PC-9 (cell line): Measurements from ENCODE around the gene LIPJ. TPM values are rescaled to one million over a fixed set of nuclear protein-coding genes. Genes with fewer than 3 reads are reported as not detected.

Experiments used
- BruUV-seq: library from RNA; stranded (reverse); fragments of 400-500 nt; replicated peaks from 2 replicates; lab custom pipeline; 2021; lab: Mats Ljungman, UMichigan
- CTCF ChIA-PET: fragments of 300-600 bp; sonication (Branson Sonifier 250); formaldehyde crosslinking; loops from one replicate; lab custom pipeline; 2022; ENCODE audit warnings: antibody characterized with exemption; lab: Charles Lee
- POLR2A ChIA-PET: fragments of 300-600 bp; sonication (Branson Sonifier 250); formaldehyde crosslinking; loops from one replicate; lab custom pipeline; 2022; ENCODE audit warnings: antibody characterized with exemption; ENCODE audit not compliant: unreplicated experiment; lab: Charles Lee
- DNase-seq, 2 experiments: peaks; one replicate each; pipeline versions ENCODE4 v3.0.0 to v3.0.0-alpha.2; 2015 to 2022; ENCODE audit warnings: mixed read lengths in 1 of 2
- H2AFZ ChIP-seq: fragments of 200-600 bp; sonication (generic); 2 replicates; pipeline ENCODE4 v1.8.1; 2017; ENCODE audit warnings: antibody characterized with exemption
- H3F3A ChIP-seq: fragments of 200-600 bp; sonication (generic); 2 replicates; pipeline ENCODE4 v1.8.1; 2017; ENCODE audit warnings: antibody characterized with exemption, mild to moderate bottlenecking, low read depth; ENCODE audit not compliant: insufficient read depth
- H3K27ac ChIP-seq: fragments of 200-600 bp; sonication (generic); 2 replicates; pipeline ENCODE4 v1.6.1; 2016; ENCODE audit warnings: mixed run types
- H3K27me3 ChIP-seq: fragments of 200-600 bp; sonication (generic); 2 replicates; pipeline ENCODE4 v1.6.1; 2016; ENCODE audit warnings: low read depth, mixed run types; ENCODE audit not compliant: insufficient read depth
- H3K36me3 ChIP-seq: fragments of 200-600 bp; sonication (generic); 2 replicates; pipeline ENCODE4 v1.6.1; 2016; ENCODE audit warnings: low read depth, mixed run types
- H3K4me1 ChIP-seq: fragments of 200-600 bp; sonication (generic); replicated peaks from 2 replicates; pipeline ENCODE4 v1.6.1; 2016; ENCODE audit warnings: mixed run types; ENCODE audit not compliant: insufficient read depth
- H3K4me2 ChIP-seq: fragments of 200-600 bp; sonication (generic); 2 replicates; pipeline ENCODE4 v1.6.1; 2017; ENCODE audit warnings: mixed run types
- H3K4me3 ChIP-seq: fragments of 200-600 bp; sonication (generic); 2 replicates; pipeline ENCODE4 v1.6.1; 2016; ENCODE audit warnings: mixed run types
- H3K79me2 ChIP-seq: fragments of 200-600 bp; sonication (generic); 2 replicates; pipeline ENCODE4 v1.6.1; 2017; ENCODE audit warnings: low read depth, mixed run types
- H3K9me2 ChIP-seq: fragments of 200-600 bp; sonication (generic); 2 replicates; pipeline ENCODE4 v1.8.1; 2017; ENCODE audit warnings: mild to moderate bottlenecking; ENCODE audit not compliant: insufficient read depth
- H3K9me3 ChIP-seq: fragments of 200-600 bp; sonication (generic); 2 replicates; pipeline ENCODE4 v1.8.1; 2016; ENCODE audit warnings: low read depth; ENCODE audit not compliant: insufficient read depth
- H4K20me1 ChIP-seq: fragments of 200-600 bp; sonication (generic); 2 replicates; pipeline ENCODE4 v1.8.1; 2017; ENCODE audit not compliant: insufficient read depth
- EZH2 ChIP-seq: fragments of 200-600 bp; sonication (generic); IDR thresholded peaks from 2 replicates; pipeline ENCODE4 v1.8.0; 2017; ENCODE audit warnings: antibody characterized with exemption, low read depth
- intact Hi-C: fragments of 100-400 bp; cut with micrococcal nuclease; formaldehyde crosslinking; loops from one replicate; pipeline ENCODE4 v1.10.0; 2022; ENCODE audit not compliant: unreplicated experiment
- total RNA-seq: library from RNA; stranded (reverse); gene quantifications from 2 replicates; pipeline ENCODE4 v1.2.3, GENCODE V29; 2021
- TF ChIP-seq, protein P1 (sequence below): fragments of 200-600 bp; sonication (generic); conservative IDR thresholded peaks from 2 replicates; pipeline ENCODE4 v1.6.1; 2017; ENCODE audit warnings: mixed run types, antibody characterized with exemption, mild to moderate bottlenecking, moderate library complexity

LIPJ gene
- total RNA-seq, 1 experiment from 2014 or later, result not detected

DNA sequence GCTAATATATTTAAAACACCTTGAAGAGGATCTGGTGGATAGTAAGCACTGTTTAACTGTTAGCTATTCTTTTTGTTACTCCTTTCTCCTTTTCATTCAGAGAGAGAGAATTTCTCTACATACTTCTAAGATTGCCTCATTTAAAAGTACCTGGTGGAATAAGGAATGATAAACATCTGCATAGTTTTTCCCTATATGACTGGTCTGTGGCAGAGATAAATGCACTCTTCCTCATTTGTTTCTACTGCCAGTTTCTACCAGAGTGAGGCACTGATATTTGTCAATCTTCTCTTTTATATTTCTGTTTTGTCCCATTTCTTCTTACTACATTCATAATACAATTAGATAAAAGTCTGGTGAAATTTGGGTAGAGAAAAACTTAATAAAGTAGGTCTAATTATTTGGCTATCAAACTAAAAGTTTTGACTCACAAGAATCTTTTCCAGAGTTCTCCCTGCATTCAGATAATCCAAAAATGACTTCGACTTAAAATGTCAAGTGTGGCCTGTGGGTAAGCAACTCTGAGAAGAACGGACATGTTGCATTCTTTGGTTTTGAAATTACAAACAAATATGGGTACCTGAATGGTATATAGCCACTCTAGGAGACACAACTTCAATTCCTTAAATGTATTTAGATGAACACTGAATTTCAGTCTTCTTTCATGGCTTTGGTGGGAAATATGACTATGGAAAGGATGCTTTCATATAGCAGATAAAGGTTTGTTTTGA lies 42.3 kb upstream of the LIPJ start:
- TF ChIP-seq, protein P1, sequence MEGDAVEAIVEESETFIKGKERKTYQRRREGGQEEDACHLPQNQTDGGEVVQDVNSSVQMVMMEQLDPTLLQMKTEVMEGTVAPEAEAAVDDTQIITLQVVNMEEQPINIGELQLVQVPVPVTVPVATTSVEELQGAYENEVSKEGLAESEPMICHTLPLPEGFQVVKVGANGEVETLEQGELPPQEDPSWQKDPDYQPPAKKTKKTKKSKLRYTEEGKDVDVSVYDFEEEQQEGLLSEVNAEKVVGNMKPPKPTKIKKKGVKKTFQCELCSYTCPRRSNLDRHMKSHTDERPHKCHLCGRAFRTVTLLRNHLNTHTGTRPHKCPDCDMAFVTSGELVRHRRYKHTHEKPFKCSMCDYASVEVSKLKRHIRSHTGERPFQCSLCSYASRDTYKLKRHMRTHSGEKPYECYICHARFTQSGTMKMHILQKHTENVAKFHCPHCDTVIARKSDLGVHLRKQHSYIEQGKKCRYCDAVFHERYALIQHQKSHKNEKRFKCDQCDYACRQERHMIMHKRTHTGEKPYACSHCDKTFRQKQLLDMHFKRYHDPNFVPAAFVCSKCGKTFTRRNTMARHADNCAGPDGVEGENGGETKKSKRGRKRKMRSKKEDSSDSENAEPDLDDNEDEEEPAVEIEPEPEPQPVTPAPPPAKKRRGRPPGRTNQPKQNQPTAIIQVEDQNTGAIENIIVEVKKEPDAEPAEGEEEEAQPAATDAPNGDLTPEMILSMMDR, result no peak
- TF ChIP-seq EZH2, result no peak

DNA sequence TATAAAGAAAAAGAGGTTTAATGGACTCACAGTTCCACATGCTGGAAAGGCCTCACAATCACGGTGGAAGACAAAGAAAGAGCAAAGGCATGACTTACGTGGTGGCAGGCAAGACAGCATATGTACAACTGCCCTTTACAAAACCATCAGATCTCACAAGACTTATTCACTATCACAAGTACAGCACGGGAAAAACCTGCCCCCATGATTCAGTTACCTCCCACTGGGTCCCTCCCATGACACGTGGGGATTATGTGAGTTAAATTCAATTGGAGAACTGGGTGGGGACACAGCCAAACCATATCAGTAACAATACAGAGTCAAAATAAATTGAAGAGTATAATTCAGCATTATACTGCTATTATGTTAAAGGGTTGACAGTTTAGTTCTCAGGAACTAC lies 41.2 kb upstream of the LIPJ start:
- POLR2A ChIA-PET, result no interaction called here
- Histone ChIP-seq H3K79me2 (no peaks in the 10 kb centered on the region), H3F3A (no peaks in the 10 kb centered on the region), H3K9me2 (no peaks in the 10 kb centered on the region), H3K4me2 (no peak overlapping the region), H3K27me3 (no peaks in the 10 kb centered on the region), H3K9me3 (no peaks in the 10 kb centered on the region), H2AFZ (no peak overlapping the region), H3K36me3 (no peaks in the 10 kb centered on the region), H3K27ac (no peak overlapping the region), H4K20me1 (no peaks in the 10 kb centered on the region), H3K4me1 (no peaks in the 10 kb centered on the region), H3K4me3 (no peak overlapping the region)
- CTCF ChIA-PET, result no interaction called here
- intact Hi-C loops, result loop anchor here (5.0 kb wide), 1 partner anchor 408 kb away; no protein-coding TSS in a partner anchor
- no peak for DNase-seq
- no peak for TF ChIP-seq EZH2
- TF ChIP-seq, protein P1, result no peak
- no TSS peak for BruUV-seq

More for the DNA sequence above, 42.3 kb upstream of the LIPJ start:
- H3K9me3 ChIP-seq, result no peaks in the 10 kb centered on the region
- ChIA-PET POLR2A (interaction anchor here (0.6 to 0.7 kb wide), 3 partner anchors 70 to 446 kb away, joined by 3 read pairs; partner anchors contain the start of gene FAS), CTCF (no interaction called here)
- no peaks in the 10 kb centered on the region for H3K36me3 ChIP-seq
- H3K27ac ChIP-seq, result no peak overlapping the region
- H3K9me2 ChIP-seq, result no peaks in the 10 kb centered on the region
- H3F3A ChIP-seq, result no peaks in the 10 kb centered on the region
- no peaks in the 10 kb centered on the region for H3K4me1 ChIP-seq
- H3K4me2 ChIP-seq, result no peak overlapping the region
- H4K20me1 ChIP-seq, result no peaks in the 10 kb centered on the region
- no peak overlapping the region for H2AFZ ChIP-seq
- intact Hi-C loops, result no loop called here
- no peak for DNase-seq
- H3K27me3 ChIP-seq, result no peaks in the 10 kb centered on the region
- no peaks in the 10 kb centered on the region for H3K79me2 ChIP-seq
- H3K4me3 ChIP-seq, result no peak overlapping the region
- no TSS peak for BruUV-seq

DNA sequence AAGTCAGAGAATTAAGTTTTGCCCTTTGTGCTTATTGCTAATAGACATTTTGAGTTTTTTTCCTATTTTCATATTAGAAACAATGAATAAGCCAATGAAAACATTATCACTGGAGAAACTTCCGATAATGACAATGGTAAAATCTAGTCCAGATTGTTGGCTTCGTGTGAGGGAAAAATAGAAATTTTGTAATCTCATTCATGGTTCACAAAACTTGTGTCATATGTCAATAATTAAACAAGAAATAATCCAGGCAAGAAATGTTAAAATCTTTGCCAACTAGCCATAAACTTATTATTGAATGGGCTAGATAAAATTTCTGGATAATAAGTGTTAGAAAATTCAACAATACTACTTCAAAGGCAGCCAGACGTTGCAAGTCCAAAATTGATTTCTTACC lies 40.1 kb upstream of the LIPJ start:
- Histone ChIP-seq H3K27me3 (no peaks in the 10 kb centered on the region), H3K9me2 (no peaks in the 10 kb centered on the region), H4K20me1 (no peaks in the 10 kb centered on the region), H3K36me3 (no peaks in the 10 kb centered on the region), H3K79me2 (no peaks in the 10 kb centered on the region), H3F3A (no peaks in the 10 kb centered on the region), H3K4me3 (no peak overlapping the region), H3K9me3 (no peaks in the 10 kb centered on the region), H3K4me2 (no peak overlapping the region), H2AFZ (no peak overlapping the region), H3K27ac (no peak overlapping the region), H3K4me1 (no peaks in the 10 kb centered on the region)
- DNase-seq, result no peak
- intact Hi-C loops, result loop anchor here (5.0 kb wide), 1 partner anchor 409 kb away; no protein-coding TSS in a partner anchor
- no peak for TF ChIP-seq EZH2
- TF ChIP-seq, protein P1, result no peak
- BruUV-seq, result no TSS peak
- POLR2A ChIA-PET, result no interaction called here
- CTCF ChIA-PET, result no interaction called here
